ENCODE data around the gene MPZL3. TPM values are rescaled to one million over a fixed set of nuclear protein-coding genes. Genes with fewer than 3 reads are reported as not detected.
"Not testable (repeated sequence)": the region's sequence is repeated elsewhere in the genome, so short reads cannot be mapped to it uniquely, and the experiment has no call there.

Gene MPZL3
- polyA plus RNA-seq, 4 donors: 2.4 to 6.8 (median 5.2) TPM

DNA sequence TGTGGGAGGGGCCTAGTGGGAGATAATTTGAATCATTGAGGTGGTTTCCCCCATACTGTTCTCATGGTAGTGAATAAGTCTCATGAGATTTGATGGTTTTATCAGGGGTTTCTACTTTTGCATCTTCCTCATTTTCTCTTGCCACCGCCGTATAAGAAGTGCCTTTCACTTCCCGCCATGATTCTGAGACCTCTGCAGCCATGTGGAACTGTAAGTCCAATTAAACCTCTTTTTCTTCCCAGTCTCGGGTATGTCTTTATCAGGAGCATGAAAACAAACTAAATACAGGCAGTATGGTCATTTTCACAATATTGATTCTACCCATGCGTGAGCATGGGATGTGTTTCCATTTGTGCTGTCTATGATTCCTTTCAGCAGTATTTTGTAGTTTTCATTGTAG, 59.3 kb downstream of the MPZL3 start:
- DNase-seq (ENCODE audit: low read depth in 4 of 4, low spot score in 3 of 4): not testable (repeated sequence)

DNA sequence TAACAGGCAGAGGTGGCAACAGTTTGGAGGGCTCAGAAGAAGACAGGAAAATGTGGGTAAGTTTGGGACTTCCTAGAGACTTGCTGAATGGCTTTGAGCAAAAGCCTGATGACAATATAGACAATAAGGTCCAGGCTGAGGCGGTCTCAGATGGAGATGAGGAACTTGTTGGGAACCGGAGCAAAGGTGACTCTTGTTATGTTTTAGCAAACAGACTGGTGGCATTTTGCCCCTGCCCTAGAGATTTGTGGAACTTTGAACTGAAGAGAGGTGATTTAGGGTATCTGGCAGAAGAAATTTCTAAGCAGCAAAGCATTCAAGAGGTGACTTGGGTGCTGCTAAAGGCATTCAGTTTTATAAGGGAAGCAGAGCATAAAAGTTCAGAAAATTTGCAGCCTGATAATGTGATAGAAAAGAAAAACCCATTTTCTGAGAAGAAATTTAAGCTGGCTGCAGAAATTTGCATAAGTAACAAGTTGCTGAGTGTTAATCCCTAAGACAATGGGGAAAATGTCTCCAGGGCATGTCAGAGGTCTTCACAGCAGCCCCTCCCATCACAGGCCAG, 61.1 kb downstream of the MPZL3 start:
- DNase-seq (ENCODE audit: low read depth in 4 of 4, low spot score in 3 of 4): not testable (repeated sequence)

DNA sequence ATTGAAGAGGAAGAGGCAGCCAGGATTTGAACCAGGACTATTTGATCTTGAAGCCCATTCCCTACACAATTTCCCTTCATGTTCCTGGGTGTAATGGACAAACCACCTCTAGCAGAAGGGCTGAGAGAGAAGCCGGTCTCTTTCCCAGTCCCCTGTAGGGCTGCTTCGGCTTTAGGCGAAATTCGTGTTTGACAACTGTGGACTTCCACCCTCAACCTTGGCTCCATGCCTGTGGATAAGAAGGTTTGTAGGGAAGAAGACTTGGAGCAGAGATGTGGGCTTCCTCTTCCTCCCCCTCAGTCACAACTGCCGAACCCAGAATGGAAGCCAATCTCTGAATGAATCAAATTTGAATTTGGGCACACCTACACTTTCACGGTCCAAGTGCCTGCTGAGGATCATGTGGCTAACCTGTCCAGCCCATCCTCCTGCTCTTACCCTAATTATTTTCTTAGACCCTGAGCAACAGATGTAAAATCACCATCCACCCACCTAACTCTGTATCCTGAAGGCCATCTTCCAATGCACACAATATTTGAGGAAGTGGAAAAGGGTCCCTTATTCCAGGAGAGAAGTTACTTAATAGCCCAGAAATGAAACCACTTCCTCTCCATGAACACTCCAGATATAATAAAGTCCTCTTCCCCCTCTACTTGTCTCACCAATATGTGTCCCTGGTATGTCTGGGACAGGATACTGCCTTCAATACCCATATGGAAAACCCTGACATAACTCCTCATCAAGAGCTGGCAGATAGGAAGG, 65.6 kb downstream of the MPZL3 start:
- no peak for DNase-seq (ENCODE audit: low read depth in 4 of 4, low spot score in 3 of 4)

DNA sequence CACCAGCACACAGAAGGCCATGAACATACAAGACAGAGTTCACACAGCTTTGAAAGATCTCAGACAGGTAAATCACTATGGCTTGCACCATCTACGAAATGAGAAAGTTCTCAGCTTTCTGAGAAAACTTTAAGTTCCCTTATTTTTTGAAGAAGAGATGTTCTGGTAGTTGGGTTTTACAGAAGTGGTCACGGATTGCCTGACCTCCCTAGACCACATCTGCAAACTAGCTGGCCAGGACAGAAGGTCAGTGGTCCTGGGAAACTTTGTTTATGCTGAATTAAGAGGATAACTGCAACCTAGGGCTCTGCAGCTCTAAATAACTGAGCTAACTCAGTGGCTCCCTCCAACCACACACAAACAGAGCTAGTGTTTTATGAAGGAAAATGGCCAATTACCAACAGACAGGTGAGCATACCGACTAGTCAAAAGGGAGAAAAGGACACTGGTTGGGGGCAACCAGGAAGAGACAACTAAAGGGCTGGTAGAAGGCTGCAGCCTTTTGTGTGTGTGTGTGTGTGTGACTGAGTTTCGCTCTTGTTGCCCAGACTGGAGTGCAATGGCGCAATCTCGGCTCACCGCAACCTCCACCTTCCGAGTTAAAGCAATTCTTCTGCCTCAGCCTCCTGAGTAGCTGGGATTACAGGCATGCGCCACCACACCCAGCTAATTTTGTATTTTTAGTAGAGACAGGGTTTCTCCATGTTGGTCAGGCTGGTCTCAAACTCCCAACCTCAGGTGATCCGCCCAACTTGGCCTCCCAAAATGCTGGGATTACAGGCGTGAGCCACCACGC, 67.2 kb downstream of the MPZL3 start:
- DNase-seq (ENCODE audit: low read depth in 4 of 4, low spot score in 3 of 4): no peak

DNA sequence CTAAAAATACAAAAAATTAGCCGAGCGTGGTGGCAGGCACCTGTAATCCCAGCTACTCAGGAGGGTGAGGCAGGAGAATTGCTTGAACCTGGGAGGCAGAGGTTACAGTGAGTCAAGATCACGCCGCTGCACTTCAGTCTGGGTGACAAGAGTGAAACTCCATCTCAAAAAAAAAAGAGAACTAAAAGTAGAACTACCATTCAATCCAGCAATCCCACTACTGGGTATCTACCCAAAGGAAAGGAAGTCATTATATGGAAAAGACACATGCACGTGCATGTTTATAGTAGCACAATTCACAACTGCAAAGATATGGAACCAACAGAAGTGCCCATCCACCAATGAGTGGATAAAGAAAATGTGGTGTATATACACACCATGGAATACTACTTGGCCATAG, 68.5 kb downstream of the MPZL3 start:
- DNase-seq (ENCODE audit: low read depth in 4 of 4, low spot score in 3 of 4): not testable (repeated sequence)

DNA sequence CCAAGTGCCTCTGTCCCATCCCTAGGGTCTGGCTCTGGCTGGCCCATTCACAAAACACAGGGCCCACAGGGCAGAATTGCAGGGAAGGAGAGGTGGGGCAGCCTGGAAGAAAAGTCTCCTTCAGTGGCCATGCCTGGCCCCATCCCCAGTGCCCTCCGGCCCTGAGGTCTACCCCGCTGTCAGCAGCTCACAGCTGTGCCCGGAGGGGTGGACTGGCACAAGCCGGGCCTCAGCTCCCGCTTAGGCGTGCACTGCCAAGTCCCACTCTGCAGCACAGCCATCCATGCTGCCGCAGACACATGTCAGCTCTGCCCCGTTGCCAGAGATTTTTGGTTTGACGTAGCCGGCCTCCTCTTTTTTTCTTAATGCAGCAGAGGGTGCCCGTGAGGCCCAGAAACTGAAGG, 71.9 kb downstream of the MPZL3 start:
- peak in 1 of 4 donors; percentile 64 for DNase-seq (ENCODE audit: low read depth in 4 of 4, low spot score in 3 of 4)

DNA sequence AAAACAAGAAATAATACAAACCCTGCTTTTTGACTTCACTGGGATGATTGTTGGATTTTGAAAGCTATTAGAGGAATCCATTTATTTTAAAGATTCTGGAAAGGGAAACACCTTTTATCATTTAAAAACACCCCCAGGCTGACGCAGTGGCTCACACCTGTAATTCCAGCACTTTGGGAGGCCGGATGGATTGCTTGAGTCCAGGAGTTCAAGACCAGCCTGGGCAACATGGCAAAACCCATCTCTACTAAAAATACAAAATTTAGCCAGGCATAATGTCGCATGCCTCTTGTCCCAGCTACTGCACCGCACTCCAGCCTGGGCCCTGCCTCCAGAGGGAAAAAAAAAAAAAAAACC, 75.4 kb downstream of the MPZL3 start:
- DNase-seq (ENCODE audit: low read depth in 4 of 4, low spot score in 3 of 4): no peak

Other genes with a start within 250 kb of the MPZL3 start
- gene TMPRSS4, start 175.3 kb downstream of the MPZL3 start, polyA plus RNA-seq (ENCODE audit: insufficient read length in 4 of 4): 10 to 100 TPM in 3 of 4 donors, under 1 TPM in 1; 0.59 to 34.7 (median 28.1) TPM
- gene SMIM35, start 165.4 kb downstream of the MPZL3 start, polyA plus RNA-seq (ENCODE audit: insufficient read length in 4 of 4): under 1 TPM in 3 of 4 donors, not detected in 1; 0.07 to 0.35 (median 0.10) TPM
- 1 to 10 TPM; 1.0 to 3.0 (median 1.5) TPM for gene SCN4B, start 99.5 kb downstream of the MPZL3 start, polyA plus RNA-seq (ENCODE audit: insufficient read length in 4 of 4)
- gene SCN2B, start 75.7 kb downstream of the MPZL3 start, polyA plus RNA-seq (ENCODE audit: insufficient read length in 4 of 4): 1 to 10 TPM; 4.2 to 7.1 (median 4.2) TPM
- gene JAML, start 27.4 kb downstream of the MPZL3 start, polyA plus RNA-seq (ENCODE audit: insufficient read length in 4 of 4): 1 to 10 TPM; 2.1 to 3.1 (median 2.5) TPM
- 10 to 100 TPM in 3 of 4 donors, 1 to 10 TPM in 1; 3.2 to 27.9 (median 23.3) TPM for gene MPZL2, start 11.9 kb upstream of the MPZL3 start, polyA plus RNA-seq (ENCODE audit: insufficient read length in 4 of 4)
- gene CD3E, start 52.4 kb upstream of the MPZL3 start, polyA plus RNA-seq (ENCODE audit: insufficient read length in 4 of 4): 1 to 10 TPM in 1 of 4 donors, under 1 TPM in 3; 0.32 to 1.4 (median 0.35) TPM
- gene CD3D, start 90.3 kb upstream of the MPZL3 start, polyA plus RNA-seq (ENCODE audit: insufficient read length in 4 of 4): under 1 TPM in 3 of 4 donors, not detected in 1; 0.47 to 0.98 (median 0.66) TPM
- gene CD3G, start 92.0 kb upstream of the MPZL3 start, polyA plus RNA-seq (ENCODE audit: insufficient read length in 4 of 4): under 1 TPM; 0.16 to 0.72 (median 0.33) TPM
- 10 to 100 TPM; 39.0 to 44.9 (median 41.8) TPM for gene UBE4A, start 107.2 kb upstream of the MPZL3 start, polyA plus RNA-seq (ENCODE audit: insufficient read length in 4 of 4)
- gene ATP5MG, start 149.2 kb upstream of the MPZL3 start, polyA plus RNA-seq (ENCODE audit: insufficient read length in 4 of 4): 100 to 1,000 TPM; 334 to 463 (median 422) TPM
- 10 to 100 TPM; 33.8 to 49.7 (median 40.9) TPM for gene KMT2A, start 184.1 kb upstream of the MPZL3 start, polyA plus RNA-seq (ENCODE audit: insufficient read length in 4 of 4)

All from left renal pelvis (tissue), 4 donors.